ENCODE results near the gene CNN2. TPM values are rescaled to one million over a fixed set of nuclear protein-coding genes. Genes with fewer than 3 reads are reported as not detected.
A peak's percentile ranks its signal among the peaks of the same experiment; 100 is the strongest.

CNN2 gene
- total and polyA plus RNA-seq, 2 donors (not counting 1 experiment from before 2014, with no cell fraction given), result 198 to 301 TPM

- H3K4me1 ChIP-seq (ENCODE audit: control insufficient read depth in 2 of 2, insufficient read depth in 2 of 2, low read length in 2 of 2), result peaks cover 65 to 90% of the 10 kb centered on the region in 2 donors
- H4K20me1 ChIP-seq (ENCODE audit: control insufficient read depth, insufficient read depth, low read length, poor library complexity, severe bottlenecking), result peaks cover 64% of the 10 kb centered on the region
- peaks cover 77% of the 10 kb centered on the region for H3K79me2 ChIP-seq (ENCODE audit: control insufficient read depth, insufficient read depth, low read length)
- Mint-ChIP-seq H3K4me3 (peak overlapping the region; percentile 66), H3K9me3 (ENCODE audit: insufficient read depth) (no peaks in the 10 kb centered on the region), H3K27me3 (no peaks in the 10 kb centered on the region), H3K4me1 (peaks cover 48% of the 10 kb centered on the region), H3K27ac (peak overlapping the region; percentile 91)
- H2AFZ ChIP-seq (ENCODE audit: insufficient read depth, low read depth, low read length, poor library complexity, severe bottlenecking), result no peak overlapping the region
- H3K4me2 ChIP-seq (replicated peaks; ENCODE audit: low read depth, low read length, poor library complexity, severe bottlenecking), result peak overlapping the region; percentile 90
- no peak for TF ChIP-seq CTCF (IDR thresholded peaks at IDR 0.05)
- TF ChIP-seq EZH2 (IDR thresholded peaks at IDR 0.05; ENCODE audit: borderline replicate concordance, insufficient read depth, low read depth, low read length, poor library complexity, severe bottlenecking), result no peak
- H3K36me3 ChIP-seq (replicated peaks in 1 of 2; ENCODE audit: control extremely low read depth in 1 of 2, control insufficient read depth in 1 of 2, extremely low read depth in 1 of 2, insufficient read depth in 2 of 2, low read length in 1 of 2), result peaks cover 0 to 77% of the 10 kb centered on the region in 2 experiments
- 6% methylated on average over 47 of the region's 54 CpGs for WGBS (ENCODE audit: insufficient coverage)
- peak overlapping the region in 1 of 5 experiments; percentile 35 for H3K4me3 ChIP-seq (ENCODE audit: control extremely low read depth in 1 of 5, extremely low read depth in 1 of 5, insufficient read depth in 1 of 5, low read depth in 2 of 5, low read length in 4 of 5)
- ChIA-PET CTCF (interaction anchor here (0.6 to 6.9 kb wide), 11 partner anchors 8 to 192 kb away, joined by 3 to 56 read pairs (median 5); partner anchors contain the start of genes ARHGAP45 and WDR18), POLR2A (interaction anchor here (0.5 to 5.0 kb wide), 22 partner anchors 9 to 1631 kb away, joined by 3 to 67 read pairs (median 6); partner anchors contain the start of genes ABCA7, ARHGAP45, CIRBP and FAM174C)
- peak; percentile 53 for ATAC-seq (ENCODE audit: low read depth)
- H3K9me3 ChIP-seq (ENCODE audit: control extremely low read depth in 1 of 3, control insufficient read depth in 2 of 3, insufficient read depth in 1 of 3, low read length in 2 of 3), result no peaks in the 10 kb centered on the region
- H3K9ac ChIP-seq (ENCODE audit: low read length), result peak overlapping the region; percentile 56
- DNase-seq, result peak; percentile 93
- H3K27ac ChIP-seq (ENCODE audit: low read length in 2 of 2), result peak overlapping the region; percentile 7 to 19
- intact Hi-C loops (cut with micrococcal nuclease), result no loop called here
- H3K27me3 ChIP-seq (replicated peaks in 1 of 4; ENCODE audit: control extremely low read depth in 1 of 4, control insufficient read depth in 3 of 4, insufficient read depth in 4 of 4, low read length in 3 of 4), result no peaks in the 10 kb centered on the region
Measured at GRCh38 chr19:1074544-1075283, 48.3 kb downstream of the CNN2 start.

GRCh38 chr19:1076046-1076386 lies 49.6 kb downstream of the CNN2 start:
- H2AFZ ChIP-seq (ENCODE audit: insufficient read depth, low read depth, low read length, poor library complexity, severe bottlenecking), result no peak overlapping the region
- H3K9ac ChIP-seq (ENCODE audit: low read length), result no peak overlapping the region
- H3K9me3 Mint-ChIP-seq (ENCODE audit: insufficient read depth), result no peaks in the 10 kb centered on the region
- no peaks in the 10 kb centered on the region for H3K27me3 Mint-ChIP-seq
- 96% methylated on average over 2 of the region's 4 CpGs for WGBS (ENCODE audit: insufficient coverage)
- intact Hi-C loops (cut with micrococcal nuclease), result loop anchor here (2.0 kb wide), 1 partner anchor 37 kb away; no protein-coding TSS in a partner anchor
- no peaks in the 10 kb centered on the region for H3K9me3 ChIP-seq (ENCODE audit: control extremely low read depth in 1 of 3, control insufficient read depth in 2 of 3, insufficient read depth in 1 of 3, low read length in 2 of 3)
- peak overlapping the region in 1 of 5 experiments; percentile 26 for H3K4me3 ChIP-seq (ENCODE audit: control extremely low read depth in 1 of 5, extremely low read depth in 1 of 5, insufficient read depth in 1 of 5, low read depth in 2 of 5, low read length in 4 of 5)
- H3K4me1 ChIP-seq (ENCODE audit: control insufficient read depth in 2 of 2, insufficient read depth in 2 of 2, low read length in 2 of 2), result peaks cover 60 to 90% of the 10 kb centered on the region in 2 donors
- peaks cover 67% of the 10 kb centered on the region for H4K20me1 ChIP-seq (ENCODE audit: control insufficient read depth, insufficient read depth, low read length, poor library complexity, severe bottlenecking)
- POLR2A ChIA-PET, result interaction anchor here (0.6 to 5.0 kb wide), 11 partner anchors 10 to 170 kb away, joined by 3 to 67 read pairs (median 5); partner anchors contain the start of genes ABCA7, ARHGAP45, CNN2 and WDR18
- H3K27ac ChIP-seq (ENCODE audit: low read length in 2 of 2), result peak overlapping the region; percentile 86 to 87
- H3K79me2 ChIP-seq (ENCODE audit: control insufficient read depth, insufficient read depth, low read length), result peaks cover 77% of the 10 kb centered on the region
- CTCF ChIA-PET, result interaction anchor here (1.0 to 6.9 kb wide), 7 partner anchors 9 to 53 kb away, joined by 4 to 56 read pairs (median 8); partner anchors contain the start of genes ABCA7 and ARHGAP45
- H3K36me3 ChIP-seq (replicated peaks in 1 of 2; ENCODE audit: control extremely low read depth in 1 of 2, control insufficient read depth in 1 of 2, extremely low read depth in 1 of 2, insufficient read depth in 2 of 2, low read length in 1 of 2), result peaks cover 0 to 80% of the 10 kb centered on the region in 2 experiments
- peaks cover 52% of the 10 kb centered on the region for H3K4me1 Mint-ChIP-seq
- TF ChIP-seq EZH2 (IDR thresholded peaks at IDR 0.05; ENCODE audit: borderline replicate concordance, insufficient read depth, low read depth, low read length, poor library complexity, severe bottlenecking), result no peak
- TF ChIP-seq CTCF (IDR thresholded peaks at IDR 0.05), result no peak
- H3K27me3 ChIP-seq (replicated peaks in 1 of 4; ENCODE audit: control extremely low read depth in 1 of 4, control insufficient read depth in 3 of 4, insufficient read depth in 4 of 4, low read length in 3 of 4), result no peaks in the 10 kb centered on the region
- H3K4me2 ChIP-seq (replicated peaks; ENCODE audit: low read depth, low read length, poor library complexity, severe bottlenecking), result peak overlapping the region; percentile 90
- DNase-seq (no peak), ATAC-seq (ENCODE audit: low read depth) (no peak)
- peak overlapping the region; percentile 91 for H3K27ac Mint-ChIP-seq
- H3K4me3 Mint-ChIP-seq, result peak overlapping the region; percentile 66

All from B cell (primary cell).